B cell (primary cell): ENCODE measurements around the gene KIRREL1. TPM values are rescaled to one million over a fixed set of nuclear protein-coding genes. Genes with fewer than 3 reads are reported as not detected.

Experiments used
- ATAC-seq: fragments of 200-7000 bp; cut with Tn5 transposase; one replicate; pipeline ENCODE4 v1.10.0; 2021; ENCODE audit warnings: low read depth, mild to moderate bottlenecking, moderate number of reproducible peaks, moderate library complexity
- CTCF ChIA-PET: fragments of 350-600 bp; sonication (Branson Sonifier 250); formaldehyde crosslinking; loops from one replicate; lab custom pipeline; 2021; ENCODE audit warnings: antibody characterized with exemption, inconsistent platforms; lab: Charles Lee
- POLR2A ChIA-PET: fragments of 350-600 bp; sonication (Branson Sonifier 250); formaldehyde crosslinking; loops from one replicate; lab custom pipeline; 2021; ENCODE audit warnings: antibody characterized with exemption; lab: Charles Lee
- DNase-seq: peaks from one replicate; pipeline ENCODE4 v3.0.0; 2013
- H2AFZ ChIP-seq: 2 replicates; pipeline ENCODE4 v1.6.1; 2012; ENCODE audit warnings: mild to moderate bottlenecking, low read depth, low read length; ENCODE audit not compliant: insufficient read depth, poor library complexity, severe bottlenecking
- H3K27ac ChIP-seq, 2 donors: 1 replicate in 1 of 2; 2 replicates in 1 of 2; pipeline ENCODE4 v1.5.1; 2012 to 2013; ENCODE audit warnings: low read length in 2 of 2, mild to moderate bottlenecking in 2 of 2, moderate library complexity in 1 of 2
- H3K27me3 ChIP-seq, 4 experiments: fragments of 200-600 bp in 1 of 4; sonication (generic) in 1 of 4; replicated peaks in 1 of 4; 1 replicate in 2 of 4; 2 replicates in 2 of 4; pipeline versions ENCODE4 v1.6.1 to v1.7.0; 2013 to 2016; ENCODE audit warnings: low read length in 3 of 4, mild to moderate bottlenecking in 2 of 4, mixed read lengths in 1 of 4, moderate library complexity in 1 of 4; ENCODE audit not compliant: insufficient read depth in 4 of 4, control insufficient read depth in 3 of 4; ENCODE audit errors: control extremely low read depth in 1 of 4
- H3K36me3 ChIP-seq, 2 experiments: replicated peaks in 1 of 2; 1 replicate in 1 of 2; 2 replicates in 1 of 2; pipeline versions ENCODE4 v1.6.1 to v1.7.1; 2013; ENCODE audit warnings: low read length in 1 of 2; ENCODE audit not compliant: insufficient read depth in 2 of 2, control insufficient read depth in 1 of 2; ENCODE audit errors: control extremely low read depth in 1 of 2, extremely low read depth in 1 of 2
- H3K4me1 ChIP-seq, 2 donors: fragments of 200-600 bp in 1 of 2; sonication (generic) in 1 of 2; 1 replicate in 1 of 2; 2 replicates in 1 of 2; pipeline versions ENCODE4 v1.5.1 to v1.6.1; 2013 to 2017; ENCODE audit warnings: low read length in 2 of 2; ENCODE audit not compliant: control insufficient read depth in 2 of 2, insufficient read depth in 2 of 2
- H3K4me2 ChIP-seq: replicated peaks from 2 replicates; pipeline ENCODE3; 2012; ENCODE audit warnings: mild to moderate bottlenecking, low read depth, low read length; ENCODE audit not compliant: poor library complexity, severe bottlenecking
- H3K4me3 ChIP-seq, 5 experiments: fragments of 200-600 bp in 1 of 5; sonication (generic) in 1 of 5; 1 replicate in 3 of 5; 2 replicates in 2 of 5; pipeline versions ENCODE4 v1.5.1 to v1.7.0; 2011 to 2016; ENCODE audit warnings: low read length in 4 of 5, mild to moderate bottlenecking in 4 of 5, low read depth in 2 of 5, control low read depth in 1 of 5, moderate library complexity in 1 of 5; ENCODE audit not compliant: insufficient read depth in 1 of 5; ENCODE audit errors: control extremely low read depth in 1 of 5, extremely low read depth in 1 of 5
- H3K79me2 ChIP-seq: fragments of 200-600 bp; sonication (generic); one replicate; pipeline ENCODE4 v1.6.0; 2016; ENCODE audit warnings: low read length; ENCODE audit not compliant: control insufficient read depth, insufficient read depth
- H3K9ac ChIP-seq: fragments of 200-600 bp; sonication (generic); 2 replicates; pipeline ENCODE4 v1.6.1; 2017; ENCODE audit warnings: mild to moderate bottlenecking, low read length, moderate library complexity
- H3K9me3 ChIP-seq, 3 donors: one replicate each; pipeline versions ENCODE4 v1.6.1 to v1.7.1; 2013; ENCODE audit warnings: low read length in 2 of 3; ENCODE audit not compliant: control insufficient read depth in 2 of 3, insufficient read depth in 1 of 3; ENCODE audit errors: control extremely low read depth in 1 of 3
- H4K20me1 ChIP-seq: 2 replicates; pipeline ENCODE4 v1.6.0; 2012; ENCODE audit warnings: mild to moderate bottlenecking, low read length; ENCODE audit not compliant: insufficient read depth, control insufficient read depth, poor library complexity, severe bottlenecking
- H3K27ac Mint-ChIP-seq: one replicate; pipeline ENCODE4 v1.8.0; 2021; ENCODE audit warnings: mixed read lengths
- H3K27me3 Mint-ChIP-seq: one replicate; pipeline ENCODE4 v1.8.0; 2021; ENCODE audit warnings: mixed read lengths
- H3K4me1 Mint-ChIP-seq: one replicate; pipeline ENCODE4 v1.8.0; 2021; ENCODE audit warnings: mixed read lengths
- H3K4me3 Mint-ChIP-seq: one replicate; pipeline ENCODE4 v1.8.0; 2021; ENCODE audit warnings: mixed read lengths
- H3K9me3 Mint-ChIP-seq: one replicate; pipeline ENCODE4 v1.8.0; 2022; ENCODE audit warnings: mixed read lengths; ENCODE audit not compliant: insufficient read depth
- CTCF ChIP-seq: fragments of 200-600 bp; IDR thresholded peaks from one replicate; pipeline ENCODE4 v1.8.0; 2022; ENCODE audit warnings: antibody characterized with exemption, mild to moderate bottlenecking
- EZH2 ChIP-seq: IDR thresholded peaks from 2 replicates; pipeline ENCODE4 v1.6.1; 2012; ENCODE audit warnings: borderline replicate concordance, low read depth, mild to moderate bottlenecking, moderate library complexity, low read length; ENCODE audit not compliant: insufficient read depth, poor library complexity, severe bottlenecking
- WGBS: methylation state at CpG from one replicate; pipeline ENCODE4 v1.1.5; 2013; ENCODE audit warnings: missing lambda C conversion rate; ENCODE audit not compliant: insufficient coverage; 5-methylcytosine and 5-hydroxymethylcytosine counted together
- intact Hi-C: fragments of 100-400 bp; cut with micrococcal nuclease; formaldehyde crosslinking; loops from one replicate; pipeline ENCODE4 v1.10.0; 2022
- polyA plus RNA-seq: library from polyadenylated mRNA; depleted of rRNA; stranded (reverse); fragments of >200 nt; gene quantifications from 2 replicates; pipeline ENCODE4 v1.2.3, GENCODE V29; 2012
- total RNA-seq, 2 donors: library from RNA; stranded (reverse); fragments of 120-200 nt in 1 of 2; gene quantifications; 1 replicate in 1 of 2; 2 replicates in 1 of 2; pipeline versions ENCODE4 v1.2.3 to v1.2.4, GENCODE V29; 2013 to 2022

Gene KIRREL1
- total and polyA plus RNA-seq, 2 donors (not counting 1 experiment from before 2014, with no cell fraction given) = not detected

DNA sequence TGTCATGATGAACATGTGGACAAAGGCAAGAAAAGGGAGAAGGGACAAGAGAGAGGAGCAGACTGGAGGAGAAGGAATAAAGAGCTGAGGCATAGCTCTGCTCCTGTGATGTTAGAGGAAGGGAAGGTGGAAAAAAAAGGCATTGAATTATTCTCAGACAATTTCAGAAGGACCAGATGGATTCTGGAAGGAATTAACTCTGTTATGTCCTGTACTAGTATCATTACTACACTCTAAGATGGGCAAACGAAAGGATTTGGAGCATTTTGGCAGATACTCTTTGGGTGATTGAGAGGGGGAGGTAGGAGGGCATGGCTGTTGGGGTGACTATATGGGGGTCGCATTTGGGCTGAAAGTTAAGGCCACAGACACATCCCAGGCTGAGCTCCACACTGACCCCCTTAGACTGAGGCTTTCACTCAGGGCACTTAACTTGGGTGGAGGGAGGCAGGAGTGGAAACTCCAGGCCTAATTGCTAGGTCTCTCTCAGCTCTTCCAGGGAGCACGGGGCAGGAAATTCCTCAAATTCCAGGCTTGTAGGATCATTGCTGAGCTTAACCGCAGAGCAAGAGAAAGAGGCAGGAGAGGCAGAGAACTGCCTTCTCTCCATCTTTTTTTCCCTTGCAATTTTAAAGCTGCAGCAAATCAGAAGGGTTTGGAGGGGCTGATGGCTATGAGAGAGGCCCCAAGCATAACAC lies 25.9 kb downstream of the KIRREL1 start:
- POLR2A ChIA-PET = no interaction called here
- DNase-seq (no peak), ATAC-seq (no peak)
- 83% methylated on average over 2 of the region's 4 CpGs for WGBS
- no peaks in the 10 kb centered on the region for H3K36me3 ChIP-seq
- no peak for TF ChIP-seq EZH2
- no peak for TF ChIP-seq CTCF
- H3K9ac ChIP-seq = no peak overlapping the region
- intact Hi-C loops = no loop called here
- no peak overlapping the region for H3K27ac ChIP-seq
- peaks cover 37% of the 10 kb centered on the region for H3K27me3 Mint-ChIP-seq
- no peaks in the 10 kb centered on the region for H4K20me1 ChIP-seq
- H3K79me2 ChIP-seq = no peaks in the 10 kb centered on the region
- H3K4me3 Mint-ChIP-seq = no peak overlapping the region
- H3K9me3 ChIP-seq = no peaks in the 10 kb centered on the region
- H2AFZ ChIP-seq = no peak overlapping the region
- CTCF ChIA-PET = interaction anchor here (1.1 kb wide), 1 partner anchor 184 kb away, joined by 3 read pairs; no protein-coding TSS in a partner anchor
- H3K4me2 ChIP-seq = no peak overlapping the region
- peaks cover 0 to 22% (median 0%) of the 10 kb centered on the region in 4 experiments for H3K27me3 ChIP-seq
- no peaks in the 10 kb centered on the region for H3K4me1 ChIP-seq
- no peaks in the 10 kb centered on the region for H3K9me3 Mint-ChIP-seq
- H3K4me1 Mint-ChIP-seq = no peaks in the 10 kb centered on the region
- H3K4me3 ChIP-seq = no peak overlapping the region
- no peak overlapping the region for H3K27ac Mint-ChIP-seq

- Mint-ChIP-seq H3K27me3 (peaks cover 40% of the 10 kb centered on the region), H3K27ac (no peak overlapping the region), H3K4me3 (no peak overlapping the region), H3K4me1 (no peaks in the 10 kb centered on the region), H3K9me3 (no peaks in the 10 kb centered on the region)
- ChIA-PET POLR2A (no interaction called here), CTCF (no interaction called here)
- no peak for ATAC-seq
- Histone ChIP-seq H2AFZ (no peak overlapping the region), H4K20me1 (no peaks in the 10 kb centered on the region), H3K4me1 (no peaks in the 10 kb centered on the region), H3K4me2 (no peak overlapping the region), H3K27me3 (peaks cover 0 to 20% (median 0%) of the 10 kb centered on the region in 4 experiments), H3K36me3 (no peaks in the 10 kb centered on the region), H3K4me3 (no peak overlapping the region), H3K9me3 (no peaks in the 10 kb centered on the region), H3K79me2 (no peaks in the 10 kb centered on the region), H3K9ac (no peak overlapping the region), H3K27ac (no peak overlapping the region)
- DNase-seq = no peak
- intact Hi-C loops = no loop called here
- 100% methylated on average over 2 of the region's 4 CpGs for WGBS
- no peak for TF ChIP-seq EZH2
- no peak for TF ChIP-seq CTCF
Observed at GRCh38 chr1:158020259-158020885, 26.9 kb downstream of the KIRREL1 start.
